ENCODE data around the gene DAPK1. TPM values are rescaled to one million over a fixed set of nuclear protein-coding genes. Genes with fewer than 3 reads are reported as not detected.

DAPK1 gene
- total RNA-seq = 2.9 and 10.3 TPM in 2 replicates

GRCh38 chr9:87497604-87498045 lies at the start of gene DAPK1:
DAPK1 (plus strand) TSS chr9:87497867; CDS start chr9:87499078, 1,211 bp downstream.

GRCh38 chr9:87725900-87726709 lies 228.4 kb downstream of the DAPK1 start, which contains the start of gene CTSL:
CTSL (plus strand) TSS chr9:87726119; CDS start chr9:87727604, 1,485 bp downstream.

Other genes starting within 250 kb of the DAPK1 start
- gene CTSL, start 228.3 kb downstream of the DAPK1 start, total RNA-seq = 1,109 and 1,131 TPM in 2 replicates